Mesendoderm (in vitro differentiated cells): Measurements from ENCODE around the gene SPTBN4.

Source experiments
- DNase-seq: peaks from one replicate; pipeline ENCODE4 v3.0.0; 2013
- H2AK5ac ChIP-seq: 2 replicates; pipeline ENCODE4 v1.6.1; 2013; ENCODE audit warnings: low read length, inconsistent platforms
- H2BK120ac ChIP-seq: 2 replicates; pipeline ENCODE4 v1.6.1; 2013; ENCODE audit warnings: low read depth, mild to moderate bottlenecking, low read length, moderate library complexity, mixed read lengths
- H2BK15ac ChIP-seq: replicated peaks from 2 replicates; pipeline ENCODE4 v1.6.1; 2013; ENCODE audit warnings: low read depth, mild to moderate bottlenecking, moderate library complexity
- H2BK5ac ChIP-seq: 2 replicates; pipeline ENCODE4 v1.6.1; 2013; ENCODE audit warnings: low read length, inconsistent platforms
- H3K18ac ChIP-seq: 2 replicates; pipeline ENCODE4 v1.6.1; 2013; ENCODE audit warnings: mild to moderate bottlenecking, low read length, mixed read lengths
- H3K23ac ChIP-seq: one replicate; pipeline ENCODE4 v1.6.1; 2013; ENCODE audit warnings: low read length
- H3K27ac ChIP-seq: 2 replicates; pipeline ENCODE4 v1.5.1; 2013; ENCODE audit warnings: low read depth, mild to moderate bottlenecking, inconsistent platforms, low read length, moderate library complexity
- H3K27me3 ChIP-seq: 2 replicates; pipeline ENCODE4 v1.6.1; 2013; ENCODE audit warnings: low read length, control low read depth, mild to moderate bottlenecking, inconsistent platforms; ENCODE audit not compliant: insufficient read depth, poor library complexity
- H3K36me3 ChIP-seq: 2 replicates; pipeline ENCODE4 v1.6.1; 2013; ENCODE audit warnings: low read length, inconsistent platforms; ENCODE audit not compliant: control insufficient read depth, insufficient read depth
- H3K4ac ChIP-seq: one replicate; pipeline ENCODE4 v1.6.1; 2013; ENCODE audit warnings: low read depth, mild to moderate bottlenecking, low read length, moderate library complexity
- H3K4me1 ChIP-seq: 2 replicates; pipeline ENCODE4 v1.6.1; 2013; ENCODE audit warnings: low read depth, low read length, inconsistent platforms; ENCODE audit not compliant: control insufficient read depth
- H3K4me2 ChIP-seq: 2 replicates; pipeline ENCODE4 v1.6.1; 2013; ENCODE audit warnings: low read length
- H3K4me3 ChIP-seq: 2 replicates; pipeline ENCODE4 v1.5.1; 2013; ENCODE audit warnings: mild to moderate bottlenecking, low read length
- H3K56ac ChIP-seq: one replicate; pipeline ENCODE4 v1.6.1; 2013; ENCODE audit warnings: low read length
- H3K79me1 ChIP-seq: 2 replicates; pipeline ENCODE4 v1.6.1; 2013; ENCODE audit warnings: low read length, inconsistent platforms
- H3K79me2 ChIP-seq: 2 replicates; pipeline ENCODE4 v1.6.1; 2013; ENCODE audit warnings: mild to moderate bottlenecking, low read length; ENCODE audit not compliant: control insufficient read depth, insufficient read depth
- H3K9ac ChIP-seq: 2 replicates; pipeline ENCODE4 v1.6.1; 2013; ENCODE audit warnings: low read length, inconsistent platforms
- H4K5ac ChIP-seq: one replicate; pipeline ENCODE4 v1.6.1; 2013; ENCODE audit warnings: low read length
- H4K8ac ChIP-seq: one replicate; pipeline ENCODE4 v1.6.1; 2013; ENCODE audit warnings: low read depth, mild to moderate bottlenecking, control low read depth, low read length, moderate library complexity
- WGBS: extraction: QIAGEN DNeasy Blood & Tissue Kit; methylation state at CpG from one replicate; pipeline ENCODE4 v1.1.7; 2013; ENCODE audit warnings: low lambda C conversion rate, missing lambda C conversion rate; ENCODE audit not compliant: insufficient coverage; ENCODE audit errors: extremely low coverage; 5-methylcytosine and 5-hydroxymethylcytosine counted together

Gene SPTBN4

DNA sequence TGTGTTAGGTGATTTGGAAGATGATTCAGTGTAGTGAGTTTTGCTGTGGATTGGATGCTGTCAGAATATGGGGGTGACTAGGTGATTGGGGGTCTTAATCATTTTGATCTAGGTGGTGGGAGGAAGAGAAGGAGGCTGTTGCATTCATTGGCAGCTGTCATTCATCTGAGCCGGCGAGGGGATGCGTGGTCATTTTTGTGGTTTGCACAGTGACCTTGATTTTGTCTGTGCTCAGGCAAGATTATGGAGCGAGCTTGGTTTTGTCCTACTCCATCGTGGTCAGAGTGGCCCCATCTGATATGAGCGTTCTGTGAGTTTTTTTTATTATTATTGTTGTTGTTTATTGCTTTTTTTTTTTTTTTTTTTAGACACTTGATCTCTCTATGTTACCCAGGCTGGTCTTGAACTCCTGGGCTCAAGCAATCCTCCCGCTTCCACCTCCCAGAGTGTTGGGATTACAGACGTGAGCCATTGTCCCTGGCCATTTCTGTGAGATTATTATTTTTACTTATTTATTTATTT, 42.0 kb downstream of the SPTBN4 start:
- H2BK5ac ChIP-seq: no peak overlapping the region

DNA sequence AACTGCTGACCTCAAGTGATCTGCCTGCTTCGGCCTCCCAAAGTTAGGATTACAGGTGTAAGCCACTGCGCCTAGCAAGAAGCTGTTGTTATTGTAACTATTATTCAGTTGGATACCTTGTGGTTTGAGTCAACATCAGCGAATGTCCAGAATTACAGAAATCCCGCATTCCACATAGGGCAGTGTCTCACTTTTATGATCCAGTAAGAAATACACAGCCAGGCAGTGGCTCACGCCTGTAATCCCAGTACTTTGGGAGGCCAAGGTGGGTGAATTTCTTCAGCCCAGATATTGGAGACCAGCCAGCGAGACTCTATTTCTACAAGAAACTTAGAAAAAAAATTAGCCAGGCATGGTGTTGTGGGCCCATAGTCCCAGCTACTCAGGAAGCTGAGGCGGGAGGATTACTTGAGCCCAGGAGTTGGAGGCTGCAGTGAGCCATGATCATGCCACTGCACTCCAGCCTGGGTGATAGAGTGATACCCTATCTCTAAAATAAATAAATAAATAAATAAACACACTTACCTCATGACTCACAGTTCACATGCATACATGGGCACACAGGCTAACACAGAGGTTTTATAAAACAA, 43.8 kb downstream of the SPTBN4 start:
- Histone ChIP-seq H3K27me3 (peaks cover 24% of the 10 kb centered on the region), H3K79me2 (no peaks in the 10 kb centered on the region), H3K56ac (no peak overlapping the region), H3K4me3 (no peak overlapping the region), H2AK5ac (no peak overlapping the region), H2BK120ac (no peak overlapping the region), H2BK5ac (no peak overlapping the region), H3K27ac (no peak overlapping the region), H3K4me2 (no peak overlapping the region), H4K8ac (no peak overlapping the region), H4K5ac (no peak overlapping the region), H2BK15ac (no peak overlapping the region), H3K4ac (no peak overlapping the region), H3K79me1 (no peaks in the 10 kb centered on the region), H3K9ac (no peak overlapping the region), H3K4me1 (no peaks in the 10 kb centered on the region), H3K18ac (no peak overlapping the region), H3K36me3 (no peaks in the 10 kb centered on the region), H3K23ac (no peak overlapping the region)
- no CpG with 5 or more reads among the region's 7 CpGs for WGBS
- no peak for DNase-seq

More for the DNA sequence above, 42.0 kb downstream of the SPTBN4 start:
- no peak for DNase-seq
- no peak overlapping the region for H3K27ac ChIP-seq
- no peak overlapping the region for H3K56ac ChIP-seq
- H3K36me3 ChIP-seq: no peaks in the 10 kb centered on the region
- H3K18ac ChIP-seq: no peak overlapping the region
- H2BK120ac ChIP-seq: no peak overlapping the region
- H3K4me3 ChIP-seq: no peak overlapping the region
- no peak overlapping the region for H4K8ac ChIP-seq
- no peak overlapping the region for H2AK5ac ChIP-seq
- H3K9ac ChIP-seq: no peak overlapping the region
- H3K79me2 ChIP-seq: no peaks in the 10 kb centered on the region
- H3K4me1 ChIP-seq: no peaks in the 10 kb centered on the region
- no peak overlapping the region for H3K23ac ChIP-seq
- H3K79me1 ChIP-seq: no peaks in the 10 kb centered on the region
- H3K4me2 ChIP-seq: no peak overlapping the region
- no CpG with 5 or more reads among the region's 8 CpGs for WGBS
- no peak overlapping the region for H3K4ac ChIP-seq
- H4K5ac ChIP-seq: no peak overlapping the region
- H3K27me3 ChIP-seq: peaks cover 16% of the 10 kb centered on the region
- no peak overlapping the region for H2BK15ac ChIP-seq

DNA sequence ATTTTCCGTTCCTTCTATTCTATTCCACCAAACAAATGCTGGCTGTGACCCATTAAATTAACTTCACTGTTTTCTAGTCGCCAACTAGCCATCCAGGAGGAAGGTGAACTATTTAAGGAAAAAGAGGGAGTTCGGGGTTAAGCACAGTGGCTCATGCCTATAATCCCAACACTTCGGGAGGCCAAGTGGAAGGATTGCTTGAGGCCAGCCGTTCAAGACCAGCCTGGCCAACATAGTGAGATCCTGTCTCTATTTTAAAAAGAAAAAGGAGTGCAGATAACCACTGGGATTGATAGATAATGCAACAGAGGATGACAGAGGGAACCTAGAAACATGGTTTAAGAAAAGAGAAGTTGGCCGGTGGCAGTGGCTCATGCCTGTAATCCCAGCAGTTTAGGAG, 44.7 kb downstream of the SPTBN4 start:
- no peaks in the 10 kb centered on the region for H3K79me2 ChIP-seq
- H2AK5ac ChIP-seq: no peak overlapping the region
- H3K9ac ChIP-seq: no peak overlapping the region
- H3K4ac ChIP-seq: no peak overlapping the region
- no peaks in the 10 kb centered on the region for H3K36me3 ChIP-seq
- no peak for DNase-seq
- H3K27ac ChIP-seq: no peak overlapping the region
- no peak overlapping the region for H2BK15ac ChIP-seq
- WGBS: no CpG with 5 or more reads among the region's 6 CpGs
- no peak overlapping the region for H4K8ac ChIP-seq
- H3K79me1 ChIP-seq: no peaks in the 10 kb centered on the region
- no peak overlapping the region for H2BK5ac ChIP-seq
- no peak overlapping the region for H3K4me2 ChIP-seq
- no peak overlapping the region for H3K18ac ChIP-seq
- H3K4me1 ChIP-seq: no peaks in the 10 kb centered on the region
- H2BK120ac ChIP-seq: no peak overlapping the region
- H3K27me3 ChIP-seq: peaks cover 24% of the 10 kb centered on the region
- H4K5ac ChIP-seq: no peak overlapping the region
- H3K23ac ChIP-seq: no peak overlapping the region
- no peak overlapping the region for H3K56ac ChIP-seq
- H3K4me3 ChIP-seq: no peak overlapping the region

DNA sequence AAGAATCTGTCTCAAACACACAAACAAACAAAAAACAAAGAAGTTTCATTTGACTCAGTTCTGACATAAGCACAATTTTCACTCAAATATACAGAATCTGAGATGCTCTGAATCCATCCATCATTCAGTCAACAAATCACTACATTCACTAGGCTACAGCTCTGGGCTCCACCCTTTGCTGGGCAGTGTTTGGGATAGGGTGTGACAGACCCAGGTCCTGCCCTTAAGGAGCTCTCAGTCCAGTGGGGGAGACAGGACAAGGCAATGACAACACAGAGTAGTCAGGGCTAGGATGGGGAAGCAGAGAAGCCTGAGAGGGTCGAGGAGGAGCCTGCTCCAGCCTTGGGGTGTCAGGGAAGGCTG, 45.3 kb downstream of the SPTBN4 start:
- no peak overlapping the region for H3K56ac ChIP-seq
- H2BK5ac ChIP-seq: no peak overlapping the region
- H3K4me2 ChIP-seq: no peak overlapping the region
- peak overlapping the region; percentile 80 for H3K23ac ChIP-seq
- no peak for DNase-seq
- H3K4me3 ChIP-seq: no peak overlapping the region
- H2BK15ac ChIP-seq: no peak overlapping the region
- H2AK5ac ChIP-seq: no peak overlapping the region
- no peak overlapping the region for H3K27ac ChIP-seq
- H3K79me2 ChIP-seq: no peaks in the 10 kb centered on the region
- no peaks in the 10 kb centered on the region for H3K4me1 ChIP-seq
- no peak overlapping the region for H4K8ac ChIP-seq
- no peak overlapping the region for H3K4ac ChIP-seq
- H4K5ac ChIP-seq: no peak overlapping the region
- WGBS: no CpG with 5 or more reads among the region's 1 CpG
- H3K79me1 ChIP-seq: no peaks in the 10 kb centered on the region
- no peak overlapping the region for H3K18ac ChIP-seq
- H3K36me3 ChIP-seq: no peaks in the 10 kb centered on the region
- H3K27me3 ChIP-seq: peaks cover 24% of the 10 kb centered on the region
- no peak overlapping the region for H3K9ac ChIP-seq
- no peak overlapping the region for H2BK120ac ChIP-seq

DNA sequence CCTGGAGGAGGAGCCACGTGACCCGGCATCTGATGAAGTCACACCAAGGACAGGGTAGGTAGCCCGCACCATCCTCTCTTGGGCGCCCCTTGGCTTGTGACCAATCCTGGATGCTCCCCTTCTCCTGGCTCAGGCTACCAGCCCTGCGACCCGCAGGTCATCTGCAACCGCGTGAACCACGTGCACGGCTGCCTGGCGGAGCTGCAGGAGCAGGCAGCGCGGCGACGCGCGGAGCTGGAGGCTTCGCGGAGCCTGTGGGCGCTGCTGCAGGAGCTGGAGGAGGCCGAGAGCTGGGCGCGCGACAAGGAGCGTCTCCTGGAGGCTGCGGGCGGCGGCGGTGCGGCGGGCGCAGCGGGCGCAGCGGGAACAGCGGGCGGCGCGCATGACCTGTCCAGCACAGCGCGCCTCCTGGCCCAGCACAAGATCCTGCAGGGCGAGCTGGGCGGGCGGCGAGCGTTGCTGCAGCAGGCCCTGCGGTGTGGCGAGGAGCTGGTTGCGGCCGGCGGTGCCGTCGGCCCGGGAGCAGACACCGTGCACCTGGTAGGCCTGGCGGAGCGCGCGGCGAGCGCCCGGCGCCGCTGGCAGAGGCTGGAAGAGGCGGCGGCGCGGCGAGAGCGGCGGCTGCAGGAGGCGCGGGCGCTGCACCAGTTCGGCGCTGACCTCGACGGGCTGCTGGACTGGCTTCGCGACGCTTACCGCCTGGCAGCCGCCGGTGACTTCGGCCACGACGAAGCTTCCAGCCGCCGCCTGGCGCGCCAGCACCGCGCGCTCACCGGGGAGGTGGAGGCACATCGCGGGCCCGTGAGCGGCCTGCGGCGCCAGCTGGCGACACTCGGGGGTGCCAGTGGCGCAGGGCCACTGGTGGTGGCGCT, 45.9 kb downstream of the SPTBN4 start:
- no peaks in the 10 kb centered on the region for H3K79me1 ChIP-seq
- H3K36me3 ChIP-seq: no peaks in the 10 kb centered on the region
- H3K9ac ChIP-seq: no peak overlapping the region
- H3K79me2 ChIP-seq: no peaks in the 10 kb centered on the region
- no peak overlapping the region for H3K4me3 ChIP-seq
- no peak overlapping the region for H2BK15ac ChIP-seq
- H3K4me1 ChIP-seq: no peaks in the 10 kb centered on the region
- H3K4me2 ChIP-seq: peak overlapping the region; percentile 15
- H3K4ac ChIP-seq: no peak overlapping the region
- H3K18ac ChIP-seq: no peak overlapping the region
- H3K23ac ChIP-seq: peak overlapping the region; percentile 80
- no CpG with 5 or more reads among the region's 105 CpGs for WGBS
- H3K27me3 ChIP-seq: peaks cover 26% of the 10 kb centered on the region
- no peak overlapping the region for H2AK5ac ChIP-seq
- no peak overlapping the region for H2BK5ac ChIP-seq
- DNase-seq: peak; percentile 55
- H4K8ac ChIP-seq: no peak overlapping the region
- H3K27ac ChIP-seq: no peak overlapping the region
- H4K5ac ChIP-seq: no peak overlapping the region
- no peak overlapping the region for H2BK120ac ChIP-seq
- no peak overlapping the region for H3K56ac ChIP-seq
